K562 (cell line): Measurements from ENCODE around the gene MAPK8IP1. TPM values are rescaled to one million over a fixed set of nuclear protein-coding genes. Genes with fewer than 3 reads are reported as not detected.

Experiments
- C11orf30 ChIP-seq: fragments of 450-650 bp; IDR thresholded peaks from 2 replicates; pipeline ENCODE4 v1.6.1; 2016; ENCODE audit warnings: low read depth, mild to moderate bottlenecking
- CCAR2 ChIP-seq: fragments of 200-400 bp; formaldehyde crosslinking; IDR thresholded peaks from 2 replicates; pipeline ENCODE4 v1.6.1; 2017; ENCODE audit warnings: mild to moderate bottlenecking, low read depth, low read length
- CREM ChIP-seq: IDR thresholded peaks from 2 replicates; pipeline ENCODE4 v1.6.1; 2014; ENCODE audit warnings: antibody characterized with exemption, low read depth
- EWSR1 ChIP-seq: fragments of 450-650 bp; IDR thresholded peaks from 2 replicates; pipeline ENCODE4 v1.6.1; 2018; ENCODE audit warnings: borderline replicate concordance, mild to moderate bottlenecking, low read depth, moderate library complexity; ENCODE audit not compliant: partially characterized antibody
- HSF4 ChIP-seq: fragments of 250-450 bp; sonication (Bioruptor Pico); IDR thresholded peaks from 2 replicates; pipeline ENCODE4 v2.1.2; 2022; ENCODE audit warnings: mild to moderate bottlenecking, moderate library complexity, borderline replicate concordance
- JUNB ChIP-seq: fragments of 450-650 bp; formaldehyde crosslinking; conservative IDR thresholded peaks from 2 replicates; pipeline ENCODE4 v1.4.0; 2020; ENCODE audit warnings: mild to moderate bottlenecking
- KAT7 ChIP-seq: sonication (generic); formaldehyde crosslinking; IDR thresholded peaks from 2 replicates; pipeline ENCODE4 v1.8.0; 2022; ENCODE audit warnings: missing genetic modification reagents, mild to moderate bottlenecking, borderline replicate concordance
- MAFG ChIP-seq: fragments of 450-650 bp; conservative IDR thresholded peaks from 2 replicates; pipeline ENCODE4 v1.6.1; 2016; ENCODE audit warnings: missing genetic modification characterization, missing compliant biosample characterization
- MLX ChIP-seq, 2 experiments: fragments of 450-650 bp in 1 of 2; sonication (generic) in 1 of 2; formaldehyde crosslinking; conservative IDR thresholded peaks; 2 replicates each; pipeline versions ENCODE4 v1.4.0 to v1.8.1; 2020 to 2022; ENCODE audit warnings: mild to moderate bottlenecking in 1 of 2, missing genetic modification reagents in 1 of 2
- SMARCA4 ChIP-seq: fragments of 450-650 bp; IDR thresholded peaks from 2 replicates; pipeline ENCODE4 v1.6.1; 2016
- TBL1XR1 ChIP-seq, 2 experiments: IDR thresholded peaks; 2 replicates each; pipeline ENCODE4 v1.6.1; 2012; ENCODE audit warnings: improper control_type of control experiment in 2 of 2, low read length in 2 of 2, mild to moderate bottlenecking in 1 of 2
- TEAD2 ChIP-seq: fragments of 450-650 bp; IDR thresholded peaks from 2 replicates; pipeline ENCODE4 v1.6.1; 2016; ENCODE audit warnings: missing genetic modification characterization, control low read depth, missing compliant biosample characterization
- ZNF212 ChIP-seq: fragments of 450-650 bp; formaldehyde crosslinking; IDR thresholded peaks from 2 replicates; pipeline ENCODE4 v1.4.0; 2020; ENCODE audit warnings: mild to moderate bottlenecking
- ZNF696 ChIP-seq: fragments of 250-450 bp; sonication (Bioruptor Pico); conservative IDR thresholded peaks from 2 replicates; pipeline ENCODE4 v1.4.0; 2020; ENCODE audit warnings: mild to moderate bottlenecking, moderate library complexity
- polyA plus RNA-seq, 8 experiments: library from polyadenylated mRNA; depleted of rRNA in 4 of 8; stranded (reverse) in 5 of 8; unstranded in 3 of 8; fragments of >200 nt; fragmentation: Nextera tagmentation in 2 of 8; fragmentation: Illumina TruSeq in 1 of 8; extraction: Ambion mirVana in 2 of 8; extraction: Trizol in 1 of 8; gene quantifications; 2 replicates each; pipeline versions ENCODE4 v1.2.1 to v1.2.3, GENCODE V29; 2011 to 2014; ENCODE audit warnings: inconsistent platforms in 1 of 8, missing spikeins in 1 of 8
- total RNA-seq, 7 experiments: library from RNA; depleted of rRNA in 6 of 7; stranded (reverse); fragments of >200 nt in 6 of 7; fragmentation: Illumina TruSeq in 2 of 7; extraction: Trizol in 2 of 7; gene quantifications; 2 replicates each; pipeline versions ENCODE4 v1.2.1 to v1.2.3, GENCODE V29; 2011 to 2021; ENCODE audit warnings: low replicate concordance in 1 of 7
- TF ChIP-seq, protein P1 (sequence below): fragments of 450-650 bp; formaldehyde crosslinking; IDR thresholded peaks from 2 replicates; pipeline ENCODE4 v1.4.0; 2020; ENCODE audit warnings: mild to moderate bottlenecking, mixed read lengths
- TF ChIP-seq, protein P2 (sequence below): sonication (generic); formaldehyde crosslinking; IDR thresholded peaks from 2 replicates; pipeline ENCODE4 v1.8.0; 2023; ENCODE audit warnings: mild to moderate bottlenecking, missing genetic modification reagents
- TF ChIP-seq, protein P3 (sequence below): sonication (generic); formaldehyde crosslinking; IDR thresholded peaks from 2 replicates; pipeline ENCODE4 v1.8.1; 2023; ENCODE audit warnings: mild to moderate bottlenecking, missing genetic modification reagents

MAPK8IP1 gene
- total and polyA plus RNA-seq, 9 of the 15 experiments (the other 6 are each of a cell fraction or from before 2014, with no cell fraction given): 0.13 to 6.9 (median 2.5) TPM

DNA sequence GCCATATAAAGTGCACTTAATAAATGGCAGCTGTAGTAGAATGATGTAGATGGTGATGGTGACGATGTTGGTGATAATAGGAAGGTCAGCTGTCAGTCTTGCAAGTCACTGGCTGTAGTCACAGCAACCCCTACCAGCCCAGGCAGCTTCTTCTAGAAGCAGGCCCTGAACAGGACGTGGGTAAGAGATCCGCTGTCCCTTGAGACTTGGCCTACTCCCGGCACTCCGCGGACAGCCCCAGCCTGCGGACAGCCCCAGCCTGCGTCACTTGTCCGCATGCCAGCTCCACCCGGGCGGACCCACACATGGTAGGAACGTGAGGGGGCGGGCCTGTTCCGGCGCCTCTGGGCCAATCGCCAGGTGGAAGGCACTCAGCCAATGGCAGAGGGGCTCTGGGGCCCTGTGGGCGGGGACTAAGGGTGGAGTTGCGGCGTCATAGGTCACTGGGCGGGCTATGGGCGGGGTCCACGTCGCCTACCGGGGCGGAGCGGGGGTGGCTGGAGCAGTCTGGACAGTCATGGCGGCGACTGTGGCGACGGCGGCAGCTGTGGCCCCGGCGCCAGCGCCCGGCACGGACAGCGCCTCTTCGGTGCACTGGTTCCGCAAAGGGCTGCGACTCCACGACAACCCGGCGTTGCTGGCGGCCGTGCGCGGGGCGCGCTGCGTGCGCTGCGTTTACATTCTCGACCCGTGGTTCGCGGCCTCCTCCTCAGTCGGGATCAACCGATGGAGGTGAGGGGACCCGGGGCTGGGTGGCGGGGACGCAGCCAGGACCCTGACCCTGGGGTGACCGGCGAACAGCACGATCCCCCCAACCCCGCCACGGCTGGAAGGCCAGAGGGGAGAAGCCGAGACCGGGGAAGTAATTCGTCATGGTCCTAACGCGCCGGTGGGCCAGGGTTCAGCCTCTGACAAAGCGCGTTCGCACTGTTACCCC lies 38.2 kb upstream of the MAPK8IP1 start, which contains the start of gene CRY2 (continued):
- no peak for TF ChIP-seq KAT7 (CRISPR knock-in tag)
- no peak for TF ChIP-seq ZNF696 (CRISPR knock-in tag)
- no peak for TF ChIP-seq JUNB (CRISPR knock-in tag)
- TF ChIP-seq EWSR1: no peak
- no peak for TF ChIP-seq HSF4 (CRISPR knock-in tag)
- no peak for TF ChIP-seq ZNF212 (CRISPR knock-in tag)
- no peak for TF ChIP-seq CCAR2
- TF ChIP-seq C11orf30: no peak; the same call in 1 of the 2 replicates
- no peak for TF ChIP-seq MLX (CRISPR knock-in tag; conservative IDR thresholded peaks at IDR 0.05)
- no peak; the same call in 1 of the 2 replicates for TF ChIP-seq MAFG
- TF ChIP-seq, protein P1, sequence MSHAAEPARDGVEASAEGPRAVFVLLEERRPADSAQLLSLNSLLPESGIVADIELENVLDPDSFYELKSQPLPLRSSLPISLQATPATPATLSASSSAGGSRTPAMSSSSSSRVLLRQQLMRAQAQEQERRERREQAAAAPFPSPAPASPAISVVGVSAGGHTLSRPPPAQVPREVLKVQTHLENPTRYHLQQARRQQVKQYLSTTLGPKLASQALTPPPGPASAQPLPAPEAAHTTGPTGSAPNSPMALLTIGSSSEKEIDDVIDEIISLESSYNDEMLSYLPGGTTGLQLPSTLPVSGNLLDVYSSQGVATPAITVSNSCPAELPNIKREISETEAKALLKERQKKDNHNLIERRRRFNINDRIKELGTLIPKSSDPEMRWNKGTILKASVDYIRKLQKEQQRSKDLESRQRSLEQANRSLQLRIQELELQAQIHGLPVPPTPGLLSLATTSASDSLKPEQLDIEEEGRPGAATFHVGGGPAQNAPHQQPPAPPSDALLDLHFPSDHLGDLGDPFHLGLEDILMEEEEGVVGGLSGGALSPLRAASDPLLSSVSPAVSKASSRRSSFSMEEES (CRISPR knock-in tag): no peak
- TF ChIP-seq, protein P2, sequence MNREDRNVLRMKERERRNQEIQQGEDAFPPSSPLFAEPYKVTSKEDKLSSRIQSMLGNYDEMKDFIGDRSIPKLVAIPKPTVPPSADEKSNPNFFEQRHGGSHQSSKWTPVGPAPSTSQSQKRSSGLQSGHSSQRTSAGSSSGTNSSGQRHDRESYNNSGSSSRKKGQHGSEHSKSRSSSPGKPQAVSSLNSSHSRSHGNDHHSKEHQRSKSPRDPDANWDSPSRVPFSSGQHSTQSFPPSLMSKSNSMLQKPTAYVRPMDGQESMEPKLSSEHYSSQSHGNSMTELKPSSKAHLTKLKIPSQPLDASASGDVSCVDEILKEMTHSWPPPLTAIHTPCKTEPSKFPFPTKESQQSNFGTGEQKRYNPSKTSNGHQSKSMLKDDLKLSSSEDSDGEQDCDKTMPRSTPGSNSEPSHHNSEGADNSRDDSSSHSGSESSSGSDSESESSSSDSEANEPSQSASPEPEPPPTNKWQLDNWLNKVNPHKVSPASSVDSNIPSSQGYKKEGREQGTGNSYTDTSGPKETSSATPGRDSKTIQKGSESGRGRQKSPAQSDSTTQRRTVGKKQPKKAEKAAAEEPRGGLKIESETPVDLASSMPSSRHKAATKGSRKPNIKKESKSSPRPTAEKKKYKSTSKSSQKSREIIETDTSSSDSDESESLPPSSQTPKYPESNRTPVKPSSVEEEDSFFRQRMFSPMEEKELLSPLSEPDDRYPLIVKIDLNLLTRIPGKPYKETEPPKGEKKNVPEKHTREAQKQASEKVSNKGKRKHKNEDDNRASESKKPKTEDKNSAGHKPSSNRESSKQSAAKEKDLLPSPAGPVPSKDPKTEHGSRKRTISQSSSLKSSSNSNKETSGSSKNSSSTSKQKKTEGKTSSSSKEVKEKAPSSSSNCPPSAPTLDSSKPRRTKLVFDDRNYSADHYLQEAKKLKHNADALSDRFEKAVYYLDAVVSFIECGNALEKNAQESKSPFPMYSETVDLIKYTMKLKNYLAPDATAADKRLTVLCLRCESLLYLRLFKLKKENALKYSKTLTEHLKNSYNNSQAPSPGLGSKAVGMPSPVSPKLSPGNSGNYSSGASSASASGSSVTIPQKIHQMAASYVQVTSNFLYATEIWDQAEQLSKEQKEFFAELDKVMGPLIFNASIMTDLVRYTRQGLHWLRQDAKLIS (CRISPR knock-in tag): peak; percentile 92
- no peak for TF ChIP-seq TEAD2 (tag)
- TF ChIP-seq CREM: peak; percentile 91
- TF ChIP-seq SMARCA4: no peak
- TF ChIP-seq, protein P3, sequence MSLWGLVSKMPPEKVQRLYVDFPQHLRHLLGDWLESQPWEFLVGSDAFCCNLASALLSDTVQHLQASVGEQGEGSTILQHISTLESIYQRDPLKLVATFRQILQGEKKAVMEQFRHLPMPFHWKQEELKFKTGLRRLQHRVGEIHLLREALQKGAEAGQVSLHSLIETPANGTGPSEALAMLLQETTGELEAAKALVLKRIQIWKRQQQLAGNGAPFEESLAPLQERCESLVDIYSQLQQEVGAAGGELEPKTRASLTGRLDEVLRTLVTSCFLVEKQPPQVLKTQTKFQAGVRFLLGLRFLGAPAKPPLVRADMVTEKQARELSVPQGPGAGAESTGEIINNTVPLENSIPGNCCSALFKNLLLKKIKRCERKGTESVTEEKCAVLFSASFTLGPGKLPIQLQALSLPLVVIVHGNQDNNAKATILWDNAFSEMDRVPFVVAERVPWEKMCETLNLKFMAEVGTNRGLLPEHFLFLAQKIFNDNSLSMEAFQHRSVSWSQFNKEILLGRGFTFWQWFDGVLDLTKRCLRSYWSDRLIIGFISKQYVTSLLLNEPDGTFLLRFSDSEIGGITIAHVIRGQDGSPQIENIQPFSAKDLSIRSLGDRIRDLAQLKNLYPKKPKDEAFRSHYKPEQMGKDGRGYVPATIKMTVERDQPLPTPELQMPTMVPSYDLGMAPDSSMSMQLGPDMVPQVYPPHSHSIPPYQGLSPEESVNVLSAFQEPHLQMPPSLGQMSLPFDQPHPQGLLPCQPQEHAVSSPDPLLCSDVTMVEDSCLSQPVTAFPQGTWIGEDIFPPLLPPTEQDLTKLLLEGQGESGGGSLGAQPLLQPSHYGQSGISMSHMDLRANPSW (CRISPR knock-in tag): no peak
- TF ChIP-seq TBL1XR1 (IDR thresholded peaks at IDR 0.05; ENCODE audit: low read length in 2 of 2): 0 out of 4 replicates have a peak, but pooled peaks of 1 of the 2 experiments have one; percentile 47
